HUES64 (cell line): ENCODE results near the gene SERINC3.

Experiments used
- H3K27ac ChIP-seq: 2 replicates; pipeline ENCODE4 v1.7.0; 2013; ENCODE audit warnings: low read depth, low read length, inconsistent platforms
- H3K27me3 ChIP-seq: 2 replicates; pipeline ENCODE4 v1.6.1; 2013; ENCODE audit warnings: mild to moderate bottlenecking, low read length; ENCODE audit not compliant: insufficient read depth
- H3K36me3 ChIP-seq: 2 replicates; pipeline ENCODE4 v1.6.1; 2013; ENCODE audit warnings: mild to moderate bottlenecking, low read length; ENCODE audit not compliant: insufficient read depth
- H3K4me1 ChIP-seq: 2 replicates; pipeline ENCODE4 v1.6.1; 2013; ENCODE audit warnings: mild to moderate bottlenecking, low read length, moderate library complexity; ENCODE audit not compliant: insufficient read depth
- H3K4me3 ChIP-seq: 2 replicates; pipeline ENCODE4 v1.5.1; 2013; ENCODE audit warnings: mild to moderate bottlenecking, low read length, moderate library complexity
- H3K9ac ChIP-seq: 2 replicates; pipeline ENCODE4 v1.6.1; 2013; ENCODE audit warnings: mild to moderate bottlenecking, low read depth, low read length
- H3K9me3 ChIP-seq: 2 replicates; pipeline ENCODE4 v1.6.1; 2013; ENCODE audit warnings: low read depth, low read length; ENCODE audit not compliant: insufficient read depth
- WGBS: fragments of 150-250, 120-280 bp; methylation state at CpG from one replicate; pipeline ENCODE4 v1.1.7; 2013; ENCODE audit warnings: missing lambda C conversion rate; 5-methylcytosine and 5-hydroxymethylcytosine counted together

SERINC3 gene

GRCh38 chr20:44552568-44552949, 30.7 kb upstream of the SERINC3 start:
- 90% methylated on average over 2 of the region's 3 CpGs for WGBS
- Histone ChIP-seq H3K36me3 (no peaks in the 10 kb centered on the region), H3K9ac (no peak overlapping the region), H3K9me3 (no peaks in the 10 kb centered on the region), H3K4me3 (no peak overlapping the region), H3K27me3 (no peaks in the 10 kb centered on the region), H3K27ac (no peak overlapping the region), H3K4me1 (peaks cover 17% of the 10 kb centered on the region; the same call in 1 of the 2 replicates)

GRCh38 chr20:44552050-44552449, 30.2 kb upstream of the SERINC3 start:
- no peak overlapping the region for H3K4me3 ChIP-seq
- H3K27ac ChIP-seq: no peak overlapping the region
- WGBS: 91% methylated on average over 3 of the region's 4 CpGs
- no peaks in the 10 kb centered on the region for H3K27me3 ChIP-seq
- H3K36me3 ChIP-seq: no peaks in the 10 kb centered on the region
- no peaks in the 10 kb centered on the region for H3K9me3 ChIP-seq
- no peak overlapping the region for H3K9ac ChIP-seq
- H3K4me1 ChIP-seq: peaks cover 17% of the 10 kb centered on the region; the same call in 1 of the 2 replicates

GRCh38 chr20:44549123-44549522, 27.3 kb upstream of the SERINC3 start:
- H3K27me3 ChIP-seq: no peaks in the 10 kb centered on the region
- H3K27ac ChIP-seq: no peak overlapping the region
- no peak overlapping the region for H3K9ac ChIP-seq
- H3K4me1 ChIP-seq: peaks cover 13% of the 10 kb centered on the region; the same call in 1 of the 2 replicates
- no peak overlapping the region for H3K4me3 ChIP-seq
- WGBS: 98% methylated on average over 3 of the region's 4 CpGs
- no peaks in the 10 kb centered on the region for H3K36me3 ChIP-seq
- H3K9me3 ChIP-seq: no peaks in the 10 kb centered on the region

DNA sequence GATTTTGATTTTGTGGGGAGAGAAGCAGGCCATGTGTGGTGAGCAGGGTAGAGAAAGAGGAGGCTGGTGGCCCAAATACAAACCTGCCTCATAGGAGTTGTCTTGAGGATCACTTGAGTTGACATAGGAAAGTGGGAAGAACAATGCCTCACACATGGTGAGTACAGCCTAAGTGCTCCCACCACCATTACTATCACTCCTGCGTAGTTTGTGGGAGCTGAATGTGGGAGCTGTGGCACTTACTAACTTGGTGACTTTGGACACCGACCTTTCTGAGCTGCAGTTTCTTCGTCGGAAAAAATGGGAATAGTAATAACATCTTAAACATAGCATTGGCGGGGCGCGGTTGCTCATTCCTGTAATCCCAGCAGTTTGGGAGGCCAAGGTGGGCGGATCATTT, 25.5 kb upstream of the SERINC3 start:
- no peak overlapping the region for H3K4me3 ChIP-seq
- H3K27me3 ChIP-seq: no peaks in the 10 kb centered on the region
- WGBS: 97% methylated on average over 8 of the region's 8 CpGs
- 0 out of 2 replicates have a peak, but pooled peaks cover 4% of the 10 kb centered on the region for H3K4me1 ChIP-seq
- no peaks in the 10 kb centered on the region for H3K36me3 ChIP-seq
- no peak overlapping the region for H3K27ac ChIP-seq
- H3K9me3 ChIP-seq: no peaks in the 10 kb centered on the region
- no peak overlapping the region for H3K9ac ChIP-seq

GRCh38 chr20:44544263-44544662, 22.4 kb upstream of the SERINC3 start:
- Histone ChIP-seq H3K9me3 (no peaks in the 10 kb centered on the region), H3K27me3 (no peaks in the 10 kb centered on the region)
- 85% methylated on average over 5 of the region's 5 CpGs for WGBS

GRCh38 chr20:44543358-44543757, 21.5 kb upstream of the SERINC3 start:
- Histone ChIP-seq H3K9ac (no peak overlapping the region), H3K4me1 (0 out of 2 replicates have a peak, but pooled peaks cover 10% of the 10 kb centered on the region), H3K27me3 (no peaks in the 10 kb centered on the region), H3K36me3 (no peaks in the 10 kb centered on the region), H3K27ac (no peak overlapping the region), H3K4me3 (no peak overlapping the region), H3K9me3 (no peaks in the 10 kb centered on the region)
- 94% methylated on average over 3 of the region's 3 CpGs for WGBS

More at GRCh38 chr20:44544263-44544662, 22.4 kb upstream of the SERINC3 start:
- no peaks in the 10 kb centered on the region for H3K36me3 ChIP-seq
- no peak overlapping the region for H3K9ac ChIP-seq
- H3K4me1 ChIP-seq: 0 out of 2 replicates have a peak, but pooled peaks cover 10% of the 10 kb centered on the region
- no peak overlapping the region for H3K4me3 ChIP-seq
- H3K27ac ChIP-seq: no peak overlapping the region

- H3K9me3 ChIP-seq: no peaks in the 10 kb centered on the region
- no peaks in the 10 kb centered on the region for H3K36me3 ChIP-seq
- WGBS: 91% methylated on average over 1 of the region's 1 CpG
- no peak overlapping the region for H3K27ac ChIP-seq
- 0 out of 2 replicates have a peak, but pooled peaks cover 6% of the 10 kb centered on the region for H3K4me1 ChIP-seq
- no peaks in the 10 kb centered on the region for H3K27me3 ChIP-seq
- H3K4me3 ChIP-seq: no peak overlapping the region
- no peak overlapping the region for H3K9ac ChIP-seq
Observed at GRCh38 chr20:44542890-44543289, 21.0 kb upstream of the SERINC3 start.

GRCh38 chr20:44541992-44542391, 20.1 kb upstream of the SERINC3 start:
- H3K27me3 ChIP-seq: no peaks in the 10 kb centered on the region
- H3K4me3 ChIP-seq: no peak overlapping the region
- H3K4me1 ChIP-seq: 0 out of 2 replicates have a peak, but pooled peaks cover 6% of the 10 kb centered on the region
- H3K9ac ChIP-seq: no peak overlapping the region
- H3K27ac ChIP-seq: no peak overlapping the region
- WGBS: 95% methylated on average over 2 of the region's 4 CpGs
- H3K9me3 ChIP-seq: no peaks in the 10 kb centered on the region
- no peaks in the 10 kb centered on the region for H3K36me3 ChIP-seq

- no peak overlapping the region for H3K27ac ChIP-seq
- WGBS: 77% methylated on average over 6 of the region's 6 CpGs
Observed at GRCh38 chr20:44540834-44541233, 19.0 kb upstream of the SERINC3 start.

DNA sequence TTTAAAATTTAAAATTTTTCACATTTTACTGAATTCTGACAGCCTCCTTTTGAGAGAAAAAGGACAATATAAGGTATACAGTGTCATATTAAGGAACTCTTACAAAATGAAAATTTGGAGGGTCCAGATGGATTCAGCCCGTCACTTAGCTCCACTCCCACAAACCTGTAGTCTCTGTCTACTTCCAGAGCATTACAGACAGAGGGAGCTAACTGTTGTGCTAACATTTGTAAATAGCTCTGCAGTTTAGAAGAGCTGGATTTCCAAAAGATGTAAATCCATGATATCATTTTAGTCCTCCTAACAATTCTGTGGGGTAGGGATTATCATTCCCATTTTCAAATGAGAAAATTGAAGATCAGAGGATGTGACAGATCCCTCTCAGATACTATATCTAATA, 16.1 kb upstream of the SERINC3 start:
- 86% methylated on average over 1 of the region's 1 CpG for WGBS

More at GRCh38 chr20:44540834-44541233, 19.0 kb upstream of the SERINC3 start:
- Histone ChIP-seq H3K9me3 (no peaks in the 10 kb centered on the region), H3K27me3 (no peaks in the 10 kb centered on the region), H3K4me1 (0 out of 2 replicates have a peak, but pooled peaks cover 6% of the 10 kb centered on the region), H3K36me3 (no peaks in the 10 kb centered on the region), H3K9ac (no peak overlapping the region), H3K4me3 (no peak overlapping the region)

DNA sequence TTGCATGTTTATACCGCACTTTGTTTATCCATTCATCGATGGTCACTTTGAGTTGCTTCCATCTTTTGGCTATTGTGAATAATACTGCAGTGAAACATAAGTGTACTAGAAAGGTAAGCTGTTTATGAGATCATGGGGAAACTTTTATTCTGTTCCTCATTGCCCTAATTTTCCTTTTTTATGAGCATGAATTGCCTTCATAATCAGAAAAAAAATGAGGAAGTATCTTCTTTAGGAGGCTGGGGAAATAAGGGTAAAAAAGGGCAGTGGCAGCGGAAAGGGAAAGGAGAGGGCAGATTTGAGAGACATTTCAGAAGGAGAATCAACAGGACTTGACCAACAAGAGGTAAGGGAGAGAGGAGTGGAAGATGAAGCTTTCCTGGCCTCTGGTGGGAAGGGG, 14.3 kb upstream of the SERINC3 start:
- H3K27ac ChIP-seq: no peak overlapping the region
- no peak overlapping the region for H3K9ac ChIP-seq
- H3K27me3 ChIP-seq: no peaks in the 10 kb centered on the region
- no peak overlapping the region for H3K4me3 ChIP-seq
- H3K4me1 ChIP-seq: peaks cover 9% of the 10 kb centered on the region; the same call in 1 of the 2 replicates
- WGBS: 99% methylated on average over 3 of the region's 3 CpGs
- H3K36me3 ChIP-seq: no peaks in the 10 kb centered on the region
- no peaks in the 10 kb centered on the region for H3K9me3 ChIP-seq

More for the DNA sequence above, 16.1 kb upstream of the SERINC3 start:
- no peaks in the 10 kb centered on the region for H3K36me3 ChIP-seq
- H3K4me1 ChIP-seq: 0 out of 2 replicates have a peak, but pooled peaks cover 6% of the 10 kb centered on the region
- H3K27me3 ChIP-seq: no peaks in the 10 kb centered on the region
- H3K27ac ChIP-seq: no peak overlapping the region
- H3K4me3 ChIP-seq: no peak overlapping the region
- no peaks in the 10 kb centered on the region for H3K9me3 ChIP-seq
- H3K9ac ChIP-seq: no peak overlapping the region

- no peaks in the 10 kb centered on the region for H3K36me3 ChIP-seq
- 92% methylated on average over 4 of the region's 4 CpGs for WGBS
- no peak overlapping the region for H3K4me3 ChIP-seq
- H3K27ac ChIP-seq: no peak overlapping the region
- H3K4me1 ChIP-seq: peaks cover 5% of the 10 kb centered on the region; the same call in 1 of the 2 replicates
- H3K9ac ChIP-seq: no peak overlapping the region
- H3K27me3 ChIP-seq: no peaks in the 10 kb centered on the region
- no peaks in the 10 kb centered on the region for H3K9me3 ChIP-seq
Observed at GRCh38 chr20:44533928-44534327, 12.1 kb upstream of the SERINC3 start.
